ENCODE results near the gene HNF4A.
"Not testable (repeated sequence)": the region's sequence is repeated elsewhere in the genome, so short reads cannot be mapped to it uniquely, and the experiment has no call there.

The HNF4A gene

DNA sequence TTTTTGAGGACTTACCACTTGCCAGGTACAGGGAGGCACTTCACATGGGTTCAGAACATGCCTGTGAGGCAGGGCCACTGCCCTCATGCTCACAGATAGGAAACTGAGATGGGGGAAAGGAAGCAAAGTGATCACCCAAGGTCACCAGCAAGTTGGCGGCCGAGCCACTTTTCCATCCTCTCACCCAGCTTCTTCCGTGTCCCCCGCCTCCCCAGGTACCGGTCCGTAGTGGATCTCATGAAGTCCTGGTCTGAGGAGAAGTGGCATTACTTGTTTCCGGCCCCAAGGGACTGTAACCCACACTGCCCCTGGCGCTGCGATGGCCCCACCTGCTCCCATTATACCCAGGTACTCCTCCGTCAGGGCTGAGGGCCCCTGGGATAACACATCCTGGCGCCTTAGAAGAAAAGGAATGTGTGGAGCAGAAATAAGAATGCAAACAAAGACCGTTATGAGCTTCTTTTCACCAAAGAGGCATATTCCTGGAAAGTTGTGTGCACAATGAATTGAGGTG lies 12.3 kb upstream of the HNF4A start:
- Mint-ChIP-seq H3K9me3 (no peaks in the 10 kb centered on the region), H3K36me3 (ENCODE audit: low read depth) (no peaks in the 10 kb centered on the region), H3K27me3 (ENCODE audit: low read depth) (peaks cover 4% of the 10 kb centered on the region), H3K4me1 (peaks cover 6% of the 10 kb centered on the region), H3K4me3 (no peak overlapping the region), H3K27ac (no peak overlapping the region)
- TF ChIP-seq, protein P1, sequence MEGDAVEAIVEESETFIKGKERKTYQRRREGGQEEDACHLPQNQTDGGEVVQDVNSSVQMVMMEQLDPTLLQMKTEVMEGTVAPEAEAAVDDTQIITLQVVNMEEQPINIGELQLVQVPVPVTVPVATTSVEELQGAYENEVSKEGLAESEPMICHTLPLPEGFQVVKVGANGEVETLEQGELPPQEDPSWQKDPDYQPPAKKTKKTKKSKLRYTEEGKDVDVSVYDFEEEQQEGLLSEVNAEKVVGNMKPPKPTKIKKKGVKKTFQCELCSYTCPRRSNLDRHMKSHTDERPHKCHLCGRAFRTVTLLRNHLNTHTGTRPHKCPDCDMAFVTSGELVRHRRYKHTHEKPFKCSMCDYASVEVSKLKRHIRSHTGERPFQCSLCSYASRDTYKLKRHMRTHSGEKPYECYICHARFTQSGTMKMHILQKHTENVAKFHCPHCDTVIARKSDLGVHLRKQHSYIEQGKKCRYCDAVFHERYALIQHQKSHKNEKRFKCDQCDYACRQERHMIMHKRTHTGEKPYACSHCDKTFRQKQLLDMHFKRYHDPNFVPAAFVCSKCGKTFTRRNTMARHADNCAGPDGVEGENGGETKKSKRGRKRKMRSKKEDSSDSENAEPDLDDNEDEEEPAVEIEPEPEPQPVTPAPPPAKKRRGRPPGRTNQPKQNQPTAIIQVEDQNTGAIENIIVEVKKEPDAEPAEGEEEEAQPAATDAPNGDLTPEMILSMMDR (IDR thresholded peaks at IDR 0.05; ENCODE audit: unreplicated experiment in 3 of 3): no peak

DNA sequence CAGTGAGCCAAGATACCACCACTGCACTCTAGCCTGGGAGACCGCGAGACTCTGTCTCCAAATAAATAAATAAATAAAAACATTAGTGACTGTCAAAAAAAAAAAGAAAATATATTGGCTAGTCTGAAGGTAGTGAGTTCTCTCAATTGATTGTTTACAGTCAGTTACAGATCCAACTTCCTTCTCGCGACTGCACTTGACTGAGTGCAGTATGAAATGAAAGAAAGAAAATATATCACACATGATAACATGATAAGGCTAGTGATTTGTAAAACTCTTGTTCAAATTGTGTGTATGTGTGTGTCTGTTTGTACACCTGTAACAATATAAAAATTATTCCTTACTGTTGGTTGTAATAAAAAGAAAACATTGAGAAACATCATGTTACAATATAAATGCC lies 10.8 kb upstream of the HNF4A start:
- TF ChIP-seq, protein P1 (IDR thresholded peaks at IDR 0.05; ENCODE audit: unreplicated experiment in 3 of 3): no peak
- peaks cover 6% of the 10 kb centered on the region for H3K4me1 Mint-ChIP-seq
- peaks cover 4% of the 10 kb centered on the region for H3K27me3 Mint-ChIP-seq (ENCODE audit: low read depth)
- H3K9me3 Mint-ChIP-seq: no peaks in the 10 kb centered on the region
- no peak overlapping the region for H3K4me3 Mint-ChIP-seq
- H3K36me3 Mint-ChIP-seq (ENCODE audit: low read depth): no peaks in the 10 kb centered on the region
- H3K27ac Mint-ChIP-seq: no peak overlapping the region

DNA sequence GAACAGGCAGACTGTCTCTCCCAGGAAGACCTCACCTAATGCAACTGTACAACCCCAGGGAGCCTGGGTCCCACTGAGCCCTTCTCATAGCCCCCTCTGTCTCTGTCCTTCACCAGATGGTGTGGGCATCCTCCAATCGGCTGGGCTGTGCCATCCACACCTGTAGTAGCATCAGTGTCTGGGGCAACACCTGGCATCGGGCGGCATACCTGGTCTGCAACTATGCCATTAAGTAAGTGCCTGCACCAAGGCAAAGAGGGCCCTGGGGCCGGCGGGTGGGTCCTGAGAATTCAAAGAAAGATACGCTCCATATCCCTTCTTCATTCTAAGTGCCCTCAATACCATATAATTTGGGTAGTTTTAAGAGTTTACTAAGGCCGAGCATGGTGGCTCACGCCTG lies 10.4 kb upstream of the HNF4A start:
- H3K27me3 Mint-ChIP-seq (ENCODE audit: low read depth): peaks cover 4% of the 10 kb centered on the region
- H3K36me3 Mint-ChIP-seq (ENCODE audit: low read depth): no peaks in the 10 kb centered on the region
- H3K9me3 Mint-ChIP-seq: no peaks in the 10 kb centered on the region
- H3K4me1 Mint-ChIP-seq: peaks cover 6% of the 10 kb centered on the region
- H3K4me3 Mint-ChIP-seq: no peak overlapping the region
- no peak overlapping the region for H3K27ac Mint-ChIP-seq
- TF ChIP-seq, protein P1 (IDR thresholded peaks at IDR 0.05; ENCODE audit: unreplicated experiment in 3 of 3): no peak

DNA sequence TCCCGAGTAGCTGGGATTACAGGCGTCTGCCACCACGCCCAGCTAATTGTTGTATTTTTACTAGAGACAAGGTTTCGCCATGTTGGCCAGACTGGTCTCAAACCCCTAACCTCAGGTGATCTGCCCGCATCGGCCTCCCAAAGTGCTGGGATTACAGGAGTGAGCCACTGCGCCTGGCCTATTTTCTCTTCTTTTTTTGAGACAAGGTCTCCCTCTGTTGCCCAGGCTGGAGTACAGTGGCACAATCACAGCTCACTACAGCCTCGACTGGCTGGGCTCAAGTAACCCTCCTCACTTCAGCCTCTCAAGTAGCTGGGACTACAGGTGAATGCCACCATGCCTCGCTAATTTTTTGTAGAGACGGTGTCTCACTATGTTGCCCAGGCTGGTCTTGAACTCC lies 9.6 kb upstream of the HNF4A start:
- H3K4me1 Mint-ChIP-seq; H3K36me3 Mint-ChIP-seq (ENCODE audit: low read depth); H3K9me3 Mint-ChIP-seq; H3K27ac Mint-ChIP-seq; H3K4me3 Mint-ChIP-seq; H3K27me3 Mint-ChIP-seq (ENCODE audit: low read depth): not testable (repeated sequence)

DNA sequence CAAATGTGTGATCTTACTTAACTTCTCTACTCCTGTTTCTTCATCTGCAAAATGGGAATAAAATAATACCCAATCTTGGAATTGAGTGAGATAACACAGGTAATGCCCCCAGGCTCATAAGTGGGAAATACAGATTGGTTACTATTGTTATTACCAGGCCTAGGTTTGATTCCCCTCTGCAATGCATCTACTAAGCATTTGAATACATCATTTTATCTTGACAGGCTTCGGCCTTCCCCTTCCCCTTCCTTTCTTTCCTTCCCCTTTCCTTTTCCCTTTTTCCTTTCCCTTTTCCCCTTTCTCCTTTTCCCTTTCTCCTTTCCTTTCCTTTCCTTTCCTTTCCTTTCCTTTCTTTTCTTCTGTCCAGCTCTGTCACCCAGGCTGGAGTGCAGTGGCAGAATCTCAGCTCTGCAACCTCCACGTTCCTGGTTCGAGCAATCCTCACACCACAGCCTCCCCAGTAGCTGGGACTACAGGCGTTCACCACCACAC lies 7.3 kb upstream of the HNF4A start:
- no peak overlapping the region for H3K4me3 Mint-ChIP-seq

DNA sequence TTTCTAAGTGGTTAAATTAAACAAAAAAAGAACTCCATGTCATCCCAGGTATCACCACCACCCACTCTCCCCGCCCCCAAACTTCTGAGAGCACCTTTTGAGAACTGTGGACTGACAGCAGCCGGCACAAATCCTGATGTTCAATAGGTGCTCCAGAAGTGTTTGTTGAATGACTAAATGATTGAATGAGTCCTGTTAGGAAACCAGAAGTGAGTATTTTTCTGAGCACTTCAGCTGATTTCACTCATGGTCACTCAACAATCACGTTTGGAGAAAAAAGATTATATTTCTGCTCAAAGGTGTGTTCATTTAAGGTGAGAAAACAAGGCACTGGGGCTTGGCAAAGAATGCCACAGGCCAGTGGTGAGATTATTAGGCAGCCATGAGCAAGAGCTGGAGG lies 6.2 kb upstream of the HNF4A start:
- Mint-ChIP-seq H3K4me1 (no peaks in the 10 kb centered on the region), H3K27ac (no peak overlapping the region), H3K9me3 (no peaks in the 10 kb centered on the region), H3K36me3 (ENCODE audit: low read depth) (no peaks in the 10 kb centered on the region), H3K4me3 (no peak overlapping the region), H3K27me3 (ENCODE audit: low read depth) (peaks cover 4% of the 10 kb centered on the region)
- TF ChIP-seq, protein P1 (IDR thresholded peaks at IDR 0.05; ENCODE audit: unreplicated experiment in 3 of 3): no peak

More for the DNA sequence above, 7.3 kb upstream of the HNF4A start:
- Mint-ChIP-seq H3K27ac (no peak overlapping the region), H3K36me3 (ENCODE audit: low read depth) (no peaks in the 10 kb centered on the region), H3K4me1 (no peaks in the 10 kb centered on the region), H3K27me3 (ENCODE audit: low read depth) (peaks cover 4% of the 10 kb centered on the region), H3K9me3 (no peaks in the 10 kb centered on the region)
- TF ChIP-seq, protein P1 (IDR thresholded peaks at IDR 0.05; ENCODE audit: unreplicated experiment in 3 of 3): no peak
